ENCODE data around the gene RABAC1.

DNA sequence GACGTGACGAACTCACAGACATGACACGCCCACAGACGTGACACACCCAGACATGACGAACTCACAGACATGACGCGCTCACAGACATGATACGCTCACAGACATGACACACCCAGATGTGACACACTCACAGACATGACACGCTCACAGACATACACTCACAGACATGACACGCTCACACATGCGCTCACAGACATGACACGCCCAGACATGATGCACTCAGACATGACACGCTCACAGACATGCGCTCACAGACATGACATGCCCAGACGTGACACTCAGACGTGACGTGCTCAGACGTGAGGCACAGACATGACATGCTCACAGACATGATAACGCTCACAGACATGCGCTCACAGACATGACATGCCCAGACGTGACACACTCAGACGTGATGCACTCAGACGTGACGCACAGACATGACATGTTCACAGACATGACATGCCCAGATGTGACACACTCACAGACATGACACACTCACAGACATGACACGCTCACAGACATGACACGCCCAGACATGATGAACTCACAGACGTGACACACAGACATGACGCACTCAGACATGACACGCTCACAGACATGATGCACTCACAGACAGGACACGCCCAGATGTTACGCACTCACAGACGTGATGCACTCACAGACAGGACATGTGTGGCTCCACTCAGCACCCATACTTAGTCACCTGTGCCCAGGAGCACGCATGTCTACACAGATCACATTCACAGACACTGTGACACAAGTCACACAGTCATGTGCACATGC, 39.0 kb downstream of the RABAC1 start:
- TF ChIP-seq ZFP3 (CRISPR knock-in tag; IDR thresholded peaks at IDR 0.05), result no peak
- no peak for TF ChIP-seq TOX (CRISPR knock-in tag; IDR thresholded peaks at IDR 0.05; ENCODE audit: borderline replicate concordance)
- TF ChIP-seq CREB5 (CRISPR knock-in tag; IDR thresholded peaks at IDR 0.05; ENCODE audit: low read depth), result no peak
- TF ChIP-seq TSHZ2 (CRISPR knock-in tag; IDR thresholded peaks at IDR 0.05), result no peak
- TF ChIP-seq, protein P1, sequence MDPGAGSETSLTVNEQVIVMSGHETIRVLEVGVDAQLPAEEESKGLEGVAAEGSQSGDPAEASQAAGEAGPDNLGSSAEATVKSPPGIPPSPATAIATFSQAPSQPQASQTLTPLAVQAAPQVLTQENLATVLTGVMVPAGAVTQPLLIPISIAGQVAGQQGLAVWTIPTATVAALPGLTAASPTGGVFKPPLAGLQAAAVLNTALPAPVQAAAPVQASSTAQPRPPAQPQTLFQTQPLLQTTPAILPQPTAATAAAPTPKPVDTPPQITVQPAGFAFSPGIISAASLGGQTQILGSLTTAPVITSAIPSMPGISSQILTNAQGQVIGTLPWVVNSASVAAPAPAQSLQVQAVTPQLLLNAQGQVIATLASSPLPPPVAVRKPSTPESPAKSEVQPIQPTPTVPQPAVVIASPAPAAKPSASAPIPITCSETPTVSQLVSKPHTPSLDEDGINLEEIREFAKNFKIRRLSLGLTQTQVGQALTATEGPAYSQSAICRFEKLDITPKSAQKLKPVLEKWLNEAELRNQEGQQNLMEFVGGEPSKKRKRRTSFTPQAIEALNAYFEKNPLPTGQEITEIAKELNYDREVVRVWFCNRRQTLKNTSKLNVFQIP (CRISPR knock-in tag; IDR thresholded peaks at IDR 0.05; ENCODE audit: borderline replicate concordance, low read depth), result no peak
- no peak for TF ChIP-seq ARNTL (CRISPR knock-in tag; IDR thresholded peaks at IDR 0.05; ENCODE audit: borderline replicate concordance, low read depth)

Data from SK-N-SH treated with all-trans-retinoic acid at 6 μM for 48 hours (cell line).